Adrenal gland (tissue), 5 donors: ENCODE results near the gene FAM186B.

Experiments used
- POLR2A ChIP-seq, 2 donors: fragments of 450-650 bp; IDR thresholded peaks; one replicate each; pipeline ENCODE4 v1.6.1; 2017; ENCODE audit warnings: antibody characterized with exemption in 2 of 2, mild to moderate bottlenecking in 2 of 2, moderate library complexity in 1 of 2
- TF ChIP-seq, protein P1 (sequence below), 6 experiments: fragments of 450-650 bp in 4 of 6; fragments of 200-600 bp in 2 of 6; sonication (generic) in 1 of 6; IDR thresholded peaks; 1 replicate in 5 of 6; 2 replicates in 1 of 6; pipeline versions ENCODE4 v1.5.1 to v1.8.0; 2016 to 2021; ENCODE audit warnings: antibody characterized with exemption in 6 of 6, mild to moderate bottlenecking in 2 of 6, moderate library complexity in 1 of 6
- donor health status: DM: no; HTN: no; CAD: no.

DNA sequence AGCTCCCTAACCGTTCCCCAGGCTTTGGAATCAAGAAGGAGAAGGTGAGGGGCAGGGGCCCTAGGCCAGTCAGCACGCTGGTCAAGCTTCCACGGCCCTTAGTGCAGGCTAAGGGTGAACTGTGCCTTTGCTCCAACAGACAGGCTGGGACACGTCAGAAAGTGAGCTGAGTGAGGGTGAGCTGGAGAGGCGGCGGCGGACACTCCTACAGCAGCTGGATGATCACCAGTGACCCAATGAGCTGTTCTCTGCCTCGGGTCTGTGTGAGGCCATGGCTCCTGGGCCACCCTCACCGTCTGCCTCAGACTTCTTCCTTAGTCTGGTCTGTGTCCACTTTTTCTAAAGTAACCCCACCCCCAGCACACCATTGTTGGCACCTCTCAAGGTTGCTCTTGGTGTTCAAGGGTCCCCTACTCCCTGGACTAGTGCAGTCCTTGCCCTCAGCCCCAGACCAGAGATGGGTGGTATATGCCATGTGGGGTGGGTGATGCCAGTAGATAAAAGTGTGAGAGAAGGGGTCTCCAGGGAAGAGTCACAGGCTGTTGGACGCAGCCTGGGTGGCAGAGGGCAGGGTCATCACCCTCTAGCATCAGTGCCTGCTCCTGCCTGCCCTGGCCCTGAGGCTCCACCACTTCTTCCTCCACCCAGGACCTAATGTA lies 38.7 kb upstream of the FAM186B start:
- TF ChIP-seq POLR2A (IDR thresholded peaks at IDR 0.05): no peak
- TF ChIP-seq, protein P1, sequence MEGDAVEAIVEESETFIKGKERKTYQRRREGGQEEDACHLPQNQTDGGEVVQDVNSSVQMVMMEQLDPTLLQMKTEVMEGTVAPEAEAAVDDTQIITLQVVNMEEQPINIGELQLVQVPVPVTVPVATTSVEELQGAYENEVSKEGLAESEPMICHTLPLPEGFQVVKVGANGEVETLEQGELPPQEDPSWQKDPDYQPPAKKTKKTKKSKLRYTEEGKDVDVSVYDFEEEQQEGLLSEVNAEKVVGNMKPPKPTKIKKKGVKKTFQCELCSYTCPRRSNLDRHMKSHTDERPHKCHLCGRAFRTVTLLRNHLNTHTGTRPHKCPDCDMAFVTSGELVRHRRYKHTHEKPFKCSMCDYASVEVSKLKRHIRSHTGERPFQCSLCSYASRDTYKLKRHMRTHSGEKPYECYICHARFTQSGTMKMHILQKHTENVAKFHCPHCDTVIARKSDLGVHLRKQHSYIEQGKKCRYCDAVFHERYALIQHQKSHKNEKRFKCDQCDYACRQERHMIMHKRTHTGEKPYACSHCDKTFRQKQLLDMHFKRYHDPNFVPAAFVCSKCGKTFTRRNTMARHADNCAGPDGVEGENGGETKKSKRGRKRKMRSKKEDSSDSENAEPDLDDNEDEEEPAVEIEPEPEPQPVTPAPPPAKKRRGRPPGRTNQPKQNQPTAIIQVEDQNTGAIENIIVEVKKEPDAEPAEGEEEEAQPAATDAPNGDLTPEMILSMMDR (IDR thresholded peaks at IDR 0.05): no peak
